Astrocyte (in vitro differentiated cells and primary cell): ENCODE results near the gene KBTBD4.

Experiments
- EZH2 ChIP-seq: IDR thresholded peaks from 2 replicates; pipeline ENCODE4 v1.6.1; 2012; ENCODE audit warnings: mild to moderate bottlenecking, low read length, inconsistent platforms; ENCODE audit not compliant: insufficient read depth
- TF ChIP-seq, protein P1 (sequence below): IDR thresholded peaks from 2 replicates; pipeline ENCODE4 v1.5.1; 2011; ENCODE audit warnings: low read depth, mild to moderate bottlenecking, inconsistent platforms, low read length, moderate library complexity; ENCODE audit not compliant: insufficient read depth

DNA sequence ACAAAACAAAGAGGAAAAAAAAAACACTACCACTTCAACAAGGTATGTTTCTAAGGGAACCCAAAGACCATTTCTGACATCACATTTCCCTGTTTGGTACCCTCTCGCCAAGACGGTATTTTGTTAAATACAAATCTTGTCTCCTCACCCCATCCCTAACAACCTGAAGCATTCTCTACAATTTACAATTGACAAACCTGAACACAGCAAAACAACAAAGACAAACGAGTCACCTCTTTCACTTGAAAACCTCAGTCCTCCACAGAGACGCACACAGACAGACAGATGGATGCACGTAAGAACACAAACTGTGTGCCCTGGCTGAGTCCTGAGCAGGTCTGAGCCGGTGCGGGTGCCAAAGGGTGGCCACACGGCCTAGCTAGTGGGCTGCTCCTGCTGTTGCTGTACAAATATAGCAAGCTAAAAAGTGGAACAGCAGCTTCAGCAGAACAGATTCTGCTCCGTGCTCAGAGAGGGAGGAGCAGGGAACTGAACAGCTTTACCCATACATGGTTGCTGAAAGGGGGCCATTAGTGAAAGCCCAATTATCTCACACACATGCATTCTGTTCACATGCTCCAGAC is 54.4 kb downstream of the KBTBD4 start:
- TF ChIP-seq, protein P1, sequence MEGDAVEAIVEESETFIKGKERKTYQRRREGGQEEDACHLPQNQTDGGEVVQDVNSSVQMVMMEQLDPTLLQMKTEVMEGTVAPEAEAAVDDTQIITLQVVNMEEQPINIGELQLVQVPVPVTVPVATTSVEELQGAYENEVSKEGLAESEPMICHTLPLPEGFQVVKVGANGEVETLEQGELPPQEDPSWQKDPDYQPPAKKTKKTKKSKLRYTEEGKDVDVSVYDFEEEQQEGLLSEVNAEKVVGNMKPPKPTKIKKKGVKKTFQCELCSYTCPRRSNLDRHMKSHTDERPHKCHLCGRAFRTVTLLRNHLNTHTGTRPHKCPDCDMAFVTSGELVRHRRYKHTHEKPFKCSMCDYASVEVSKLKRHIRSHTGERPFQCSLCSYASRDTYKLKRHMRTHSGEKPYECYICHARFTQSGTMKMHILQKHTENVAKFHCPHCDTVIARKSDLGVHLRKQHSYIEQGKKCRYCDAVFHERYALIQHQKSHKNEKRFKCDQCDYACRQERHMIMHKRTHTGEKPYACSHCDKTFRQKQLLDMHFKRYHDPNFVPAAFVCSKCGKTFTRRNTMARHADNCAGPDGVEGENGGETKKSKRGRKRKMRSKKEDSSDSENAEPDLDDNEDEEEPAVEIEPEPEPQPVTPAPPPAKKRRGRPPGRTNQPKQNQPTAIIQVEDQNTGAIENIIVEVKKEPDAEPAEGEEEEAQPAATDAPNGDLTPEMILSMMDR, result no peak
- no peak for TF ChIP-seq EZH2
